Ovary (tissue), 9 donors: ENCODE measurements around the gene PSIP1. TPM values are rescaled to one million over a fixed set of nuclear protein-coding genes. Genes with fewer than 3 reads are reported as not detected.
A peak's percentile ranks its signal among the peaks of the same experiment; 100 is the strongest.

ENCODE experiments used
- DNase-seq, 5 donors: peaks; one replicate each; pipeline ENCODE4 v3.0.0-alpha.2; 2019 to 2020
- H3K27ac ChIP-seq, 2 donors: fragments of 200-600 bp; one replicate each; pipeline versions ENCODE4 v1.5.1 to v1.8.0; 2019 to 2022
- H3K27me3 ChIP-seq: fragments of 200-600 bp; one replicate; pipeline ENCODE4 v1.8.0; 2022
- H3K36me3 ChIP-seq: fragments of 200-600 bp; sonication (generic); one replicate; pipeline ENCODE4 v1.5.1; 2019
- H3K4me1 ChIP-seq: one replicate; pipeline ENCODE4 v1.8.1; 2013; ENCODE audit warnings: mild to moderate bottlenecking, moderate library complexity; ENCODE audit not compliant: insufficient read depth
- H3K4me3 ChIP-seq: fragments of 200-600 bp; sonication (generic); one replicate; pipeline ENCODE4 v1.5.1; 2017
- H3K9me3 ChIP-seq, 2 donors: fragments of 200-600 bp in 1 of 2; sonication (generic) in 1 of 2; one replicate each; pipeline versions ENCODE4 v1.5.1 to v1.8.1; 2013 to 2019; ENCODE audit warnings: mild to moderate bottlenecking in 1 of 2, moderate library complexity in 1 of 2
- EP300 ChIP-seq: sonication (generic); formaldehyde crosslinking; IDR thresholded peaks from one replicate; pipeline ENCODE4 v1.6.1; 2017; ENCODE audit warnings: antibody characterized with exemption
- POLR2A ChIP-seq: fragments of 450-650 bp; IDR thresholded peaks from one replicate; pipeline ENCODE4 v1.6.1; 2017; ENCODE audit warnings: antibody characterized with exemption, mild to moderate bottlenecking, moderate library complexity
- WGBS, 3 donors: extraction: QIAGEN DNeasy Blood & Tissue Kit in 1 of 3; methylation state at CpG; one replicate each; pipeline versions ENCODE4 v1.1.5 to v1.1.7; 2013 to 2017; 5-methylcytosine and 5-hydroxymethylcytosine counted together
- intact Hi-C, 4 donors: fragments of 100-400 bp; cut with DNase I; formaldehyde crosslinking; loops; one replicate each; pipeline versions ENCODE4 v1.11.0 to v1.15.1; 2022 to 2023
- polyA plus RNA-seq, 2 donors: library from polyadenylated mRNA; stranded (reverse); fragments of 200-250 nt in 1 of 2; fragments of 350-450 nt in 1 of 2; fragmentation: Illumina TruSeq in 1 of 2; extraction: RNeasy Lipid Tissue Mini Kit (QIAGEN cat#74804) in 1 of 2; gene quantifications; one replicate each; pipeline ENCODE4 v1.2.3, GENCODE V29; 2013 to 2014
- small RNA-seq: library from RNA; depleted of rRNA; stranded (forward); fragments of <200 nt; gene quantifications from one replicate; pipeline ENCODE3, GENCODE V24; 2016
- total RNA-seq, 7 donors: library from RNA; depleted of rRNA in 2 of 7; stranded (reverse); fragments of >200 nt in 2 of 7; fragmentation: NEBNext Ultra II Directional in 3 of 7; extraction: Animal tissue kit (Norgen Biotek cat#: 25700) in 3 of 7; gene quantifications; one replicate each; pipeline versions ENCODE4 v1.1.0 to v1.2.4, GENCODE V29; 2016 to 2023
- TF ChIP-seq, protein P1 (sequence below), 3 donors: fragments of 450-650 bp in 2 of 3; fragments of 200-600 bp in 1 of 3; IDR thresholded peaks; one replicate each; pipeline versions ENCODE4 v1.5.1 to v1.8.0; 2016 to 2022; ENCODE audit warnings: antibody characterized with exemption in 3 of 3, mild to moderate bottlenecking in 1 of 3
- donor health status: DM: no; HTN: no; CAD: no; lungs with moderate emphysema.
- donor health status: DM: no; HTN: no; CAD: no.
- donor health status: Bipolar disorder and iron deficiency.
- donor health status: DM: yes; HTN: yes; CAD: no.
- donor health status: DM: no; HTN: no; CAD: no.
- donor health status: DM: yes; HTN: yes; CAD: no.

PSIP1 gene
- total and polyA plus RNA-seq, 9 donors, result 69.5 to 104 (median 81.2) TPM

DNA sequence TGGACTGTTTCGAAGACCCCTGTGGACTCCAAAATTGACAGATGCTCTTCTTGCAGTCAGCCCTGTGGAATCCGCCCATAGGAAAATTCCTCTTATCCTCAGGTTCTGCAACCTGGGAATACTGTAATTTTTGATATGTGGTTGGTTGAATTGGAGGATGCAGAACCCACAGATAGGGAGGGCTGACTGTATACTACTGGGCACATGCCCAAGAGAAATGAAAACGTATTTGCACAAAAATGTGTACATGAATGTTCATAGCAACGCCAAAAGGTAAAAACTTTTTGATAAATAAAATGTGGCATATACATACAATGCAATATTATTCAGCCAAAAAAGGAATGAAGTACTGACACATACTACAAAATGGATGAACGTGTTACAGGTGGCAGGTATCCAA lies 90.0 kb downstream of the PSIP1 start:
- no peaks in the 10 kb centered on the region for H3K27me3 ChIP-seq
- no peak overlapping the region for H3K4me3 ChIP-seq
- TF ChIP-seq, protein P1, sequence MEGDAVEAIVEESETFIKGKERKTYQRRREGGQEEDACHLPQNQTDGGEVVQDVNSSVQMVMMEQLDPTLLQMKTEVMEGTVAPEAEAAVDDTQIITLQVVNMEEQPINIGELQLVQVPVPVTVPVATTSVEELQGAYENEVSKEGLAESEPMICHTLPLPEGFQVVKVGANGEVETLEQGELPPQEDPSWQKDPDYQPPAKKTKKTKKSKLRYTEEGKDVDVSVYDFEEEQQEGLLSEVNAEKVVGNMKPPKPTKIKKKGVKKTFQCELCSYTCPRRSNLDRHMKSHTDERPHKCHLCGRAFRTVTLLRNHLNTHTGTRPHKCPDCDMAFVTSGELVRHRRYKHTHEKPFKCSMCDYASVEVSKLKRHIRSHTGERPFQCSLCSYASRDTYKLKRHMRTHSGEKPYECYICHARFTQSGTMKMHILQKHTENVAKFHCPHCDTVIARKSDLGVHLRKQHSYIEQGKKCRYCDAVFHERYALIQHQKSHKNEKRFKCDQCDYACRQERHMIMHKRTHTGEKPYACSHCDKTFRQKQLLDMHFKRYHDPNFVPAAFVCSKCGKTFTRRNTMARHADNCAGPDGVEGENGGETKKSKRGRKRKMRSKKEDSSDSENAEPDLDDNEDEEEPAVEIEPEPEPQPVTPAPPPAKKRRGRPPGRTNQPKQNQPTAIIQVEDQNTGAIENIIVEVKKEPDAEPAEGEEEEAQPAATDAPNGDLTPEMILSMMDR (IDR thresholded peaks at IDR 0.05), result no peak
- TF ChIP-seq EP300 (no peak), POLR2A (no peak)
- no peak overlapping the region for H3K27ac ChIP-seq
- no peaks in the 10 kb centered on the region for H3K36me3 ChIP-seq
- WGBS, 3 donors, result 47 to 66% (median 65%) methylated on average over 5 of the region's 5 CpGs
- intact Hi-C loops, result loop anchor here in 3 of 4 donors (10.0 kb wide), 3 partner anchors 46 to 206 kb away; no protein-coding TSS in a partner anchor
- no peaks in the 10 kb centered on the region for H3K9me3 ChIP-seq
- no peak for DNase-seq
- H3K4me1 ChIP-seq, result peaks cover 3% of the 10 kb centered on the region

GRCh38 chr9:15417626-15418025 lies 93.1 kb downstream of the PSIP1 start:
- Histone ChIP-seq H3K27me3 (no peaks in the 10 kb centered on the region), H3K9me3 (no peaks in the 10 kb centered on the region), H3K27ac (no peak overlapping the region), H3K4me1 (peaks cover 1% of the 10 kb centered on the region), H3K4me3 (no peak overlapping the region), H3K36me3 (no peaks in the 10 kb centered on the region)
- no peak for DNase-seq
- intact Hi-C loops, result loop anchor here in 2 of 4 donors (5.0 to 10.0 kb wide), 2 partner anchors 203 to 205 kb away; no protein-coding TSS in a partner anchor
- TF ChIP-seq, protein P1 (IDR thresholded peaks at IDR 0.05), result no peak
- TF ChIP-seq EP300 (no peak), POLR2A (no peak)
- 79 to 84% (median 83%) methylated on average over 6 of the region's 6 CpGs for WGBS, 3 donors

DNA sequence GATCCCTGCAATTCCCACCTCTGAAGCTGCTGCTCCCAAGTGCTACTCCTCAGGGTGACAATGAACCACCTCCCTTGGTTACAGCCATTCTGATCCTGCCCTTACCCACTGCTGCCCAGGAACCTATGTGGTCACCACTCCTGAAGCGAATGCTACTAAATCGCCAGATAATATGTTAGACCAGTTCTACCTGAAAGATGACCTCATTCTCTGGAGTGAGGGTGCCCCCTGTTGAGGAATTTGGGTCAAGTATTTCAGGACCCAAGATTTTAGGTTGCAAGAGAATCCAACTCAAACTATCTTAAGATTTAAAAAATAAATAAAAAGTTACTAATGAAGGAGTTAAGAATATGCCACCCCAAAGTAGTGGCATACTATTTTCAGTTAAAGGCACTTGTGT lies 93.9 kb downstream of the PSIP1 start:
- Histone ChIP-seq H3K27ac (no peak overlapping the region), H3K36me3 (no peaks in the 10 kb centered on the region), H3K4me1 (no peaks in the 10 kb centered on the region), H3K9me3 (no peaks in the 10 kb centered on the region), H3K4me3 (no peak overlapping the region), H3K27me3 (no peaks in the 10 kb centered on the region)
- DNase-seq, result peak in 1 of 5 donors; percentile 47
- intact Hi-C loops, result loop anchor here in 2 of 4 donors (5.0 to 10.0 kb wide), 2 partner anchors 202 to 205 kb away; no protein-coding TSS in a partner anchor
- 28 to 46% (median 40%) methylated on average over 2 of the region's 2 CpGs for WGBS, 3 donors
- TF ChIP-seq, protein P1 (IDR thresholded peaks at IDR 0.05), result peak in 2 of 3 donors; percentile 24 to 29
- no peak for TF ChIP-seq POLR2A

Small RNAs within 50 kb of the gene (small RNA-seq; reads per million reads assigned to genes)
- gene AL513423.1 (not detected), gene RN7SL98P (not detected), gene RNU6-246P (not detected), gene RNU6-319P (not detected)

Other genes starting within 250 kb of the PSIP1 start
- gene TTC39B, start 203.8 kb downstream of the PSIP1 start, total RNA-seq, result 10 to 100 TPM in 6 of 7 donors, 1 to 10 TPM in 1; 8.6 to 26.0 (median 15.3) TPM
- 1 to 10 TPM; 2.9 to 7.4 TPM for gene TTC39B, start 203.8 kb downstream of the PSIP1 start, polyA plus RNA-seq
- 10 to 100 TPM; 18.8 to 32.3 (median 26.2) TPM for gene SNAPC3, start 88.1 kb downstream of the PSIP1 start, total RNA-seq
- gene SNAPC3, start 88.1 kb downstream of the PSIP1 start, polyA plus RNA-seq, result 10 to 100 TPM; 15.8 to 30.3 TPM
- gene CCDC171, start 42.1 kb upstream of the PSIP1 start, total RNA-seq, result 1 to 10 TPM; 4.1 to 6.1 (median 5.4) TPM
- gene CCDC171, start 42.1 kb upstream of the PSIP1 start, polyA plus RNA-seq, result 1 to 10 TPM; 2.0 to 2.6 TPM